NT2/D1 (cell line): Measurements from ENCODE around the gene KMT2D.

Experiments
- DNase-seq: peaks from one replicate; pipeline ENCODE4 v3.0.0-alpha.2; 2011; ENCODE audit warnings: low read depth, low spot score
- H3K27me3 ChIP-seq: 2 replicates; pipeline ENCODE4 v1.6.0; 2011; ENCODE audit warnings: mild to moderate bottlenecking; ENCODE audit not compliant: insufficient read length, insufficient read depth
- H3K36me3 ChIP-seq: 2 replicates; pipeline ENCODE4 v1.6.1; 2011; ENCODE audit warnings: mild to moderate bottlenecking, low read length, mixed read lengths; ENCODE audit not compliant: insufficient read depth, insufficient read length
- H3K4me1 ChIP-seq: 2 replicates; pipeline ENCODE4 v1.5.1; 2011; ENCODE audit not compliant: insufficient read depth, insufficient read length
- H3K4me3 ChIP-seq: 2 replicates; pipeline ENCODE4 v1.5.1; 2011; ENCODE audit warnings: low read depth; ENCODE audit not compliant: insufficient read length
- H3K9ac ChIP-seq: 2 replicates; pipeline ENCODE4 v1.6.0; 2011; ENCODE audit warnings: low read depth; ENCODE audit not compliant: insufficient read length
- H3K9me3 ChIP-seq: 2 replicates; pipeline ENCODE4 v1.5.1; 2011; ENCODE audit warnings: mild to moderate bottlenecking, low read length; ENCODE audit not compliant: insufficient read depth
- SUZ12 ChIP-seq: IDR thresholded peaks from 2 replicates; pipeline ENCODE4 v1.6.1; 2011; ENCODE audit not compliant: insufficient read length, insufficient read depth; ENCODE audit errors: extremely low read depth
- YY1 ChIP-seq: IDR thresholded peaks from 2 replicates; pipeline ENCODE4 v1.6.1; 2011; ENCODE audit not compliant: insufficient read length, insufficient read depth
- ZNF274 ChIP-seq: IDR thresholded peaks from 2 replicates; pipeline ENCODE4 v1.6.1; 2011; ENCODE audit warnings: mild to moderate bottlenecking, low read depth, low read length

Gene KMT2D

DNA sequence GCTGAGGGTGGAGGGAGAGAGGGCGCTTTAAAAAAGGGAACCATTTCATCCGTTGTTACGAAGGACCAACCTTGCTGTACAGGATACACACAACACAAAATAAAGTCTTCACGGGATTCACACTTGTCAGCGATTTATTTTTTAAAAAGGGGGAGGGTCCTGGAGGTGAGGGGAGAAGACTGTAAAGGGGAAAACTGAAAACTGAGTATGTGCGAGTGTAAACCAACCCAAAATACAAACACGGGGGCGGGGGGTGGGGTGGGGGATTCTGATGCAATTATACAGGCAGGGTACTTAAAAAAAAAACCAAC lies 41.5 kb downstream of the KMT2D start:
- peaks cover 36% of the 10 kb centered on the region for H3K36me3 ChIP-seq
- H3K4me1 ChIP-seq, result no peaks in the 10 kb centered on the region
- peak overlapping the region; percentile 60 for H3K4me3 ChIP-seq

GRCh38 chr12:49018261-49019119 lies 42.1 kb downstream of the KMT2D start, which contains the start of gene PRKAG1:
PRKAG1 (minus strand) TSS chr12:49018776; CDS start chr12:49018740, 36 bp downstream.
- H3K4me3 ChIP-seq, result peak within 1 kb of the TSS; percentile 72
- H3K36me3 ChIP-seq, result peaks cover 30% of the 10 kb centered on the region
- H3K9me3 ChIP-seq, result no peaks in the 10 kb centered on the region
- H3K9ac ChIP-seq, result peak within 1 kb of the TSS; percentile 95
- peak; percentile 99 for DNase-seq
- TF ChIP-seq YY1 (peak; percentile 47), SUZ12 (no peak), ZNF274 (no peak)
- no peaks in the 10 kb centered on the region for H3K4me1 ChIP-seq
- no peaks in the 10 kb centered on the region for H3K27me3 ChIP-seq

More for the DNA sequence above, 41.5 kb downstream of the KMT2D start:
- Histone ChIP-seq H3K27me3 (no peaks in the 10 kb centered on the region), H3K9me3 (no peaks in the 10 kb centered on the region), H3K9ac (peak overlapping the region; percentile 95)
- TF ChIP-seq YY1 (no peak), SUZ12 (no peak), ZNF274 (no peak)
- DNase-seq, result no peak

- H3K27me3 ChIP-seq, result no peaks in the 10 kb centered on the region
These were observed 42.7 kb downstream of the KMT2D start for GRCh38 chr12:49017891-49018260.

GRCh38 chr12:49015196-49015595 lies 45.4 kb downstream of the KMT2D start:
- no peak for TF ChIP-seq ZNF274
- no peak for TF ChIP-seq YY1
- TF ChIP-seq SUZ12, result no peak
- no peak overlapping the region for H3K9ac ChIP-seq
- no peak for DNase-seq
- no peaks in the 10 kb centered on the region for H3K4me1 ChIP-seq
- H3K27me3 ChIP-seq, result no peaks in the 10 kb centered on the region
- H3K36me3 ChIP-seq, result peaks cover 11% of the 10 kb centered on the region
- no peak overlapping the region for H3K4me3 ChIP-seq
- no peaks in the 10 kb centered on the region for H3K9me3 ChIP-seq

More at GRCh38 chr12:49017891-49018260, 42.7 kb downstream of the KMT2D start:
- Histone ChIP-seq H3K9ac (peak overlapping the region; percentile 95), H3K4me3 (peak overlapping the region; percentile 72), H3K36me3 (peaks cover 26% of the 10 kb centered on the region), H3K4me1 (no peaks in the 10 kb centered on the region), H3K9me3 (no peaks in the 10 kb centered on the region)
- DNase-seq, result no peak
- TF ChIP-seq ZNF274 (no peak), YY1 (no peak), SUZ12 (no peak)

GRCh38 chr12:49014547-49014946 lies 46.0 kb downstream of the KMT2D start:
- Histone ChIP-seq H3K9me3 (no peaks in the 10 kb centered on the region), H3K9ac (no peak overlapping the region), H3K36me3 (peaks cover 13% of the 10 kb centered on the region), H3K4me3 (no peak overlapping the region), H3K4me1 (no peaks in the 10 kb centered on the region), H3K27me3 (no peaks in the 10 kb centered on the region)
- no peak for DNase-seq
- TF ChIP-seq SUZ12 (no peak), ZNF274 (no peak), YY1 (no peak)

DNA sequence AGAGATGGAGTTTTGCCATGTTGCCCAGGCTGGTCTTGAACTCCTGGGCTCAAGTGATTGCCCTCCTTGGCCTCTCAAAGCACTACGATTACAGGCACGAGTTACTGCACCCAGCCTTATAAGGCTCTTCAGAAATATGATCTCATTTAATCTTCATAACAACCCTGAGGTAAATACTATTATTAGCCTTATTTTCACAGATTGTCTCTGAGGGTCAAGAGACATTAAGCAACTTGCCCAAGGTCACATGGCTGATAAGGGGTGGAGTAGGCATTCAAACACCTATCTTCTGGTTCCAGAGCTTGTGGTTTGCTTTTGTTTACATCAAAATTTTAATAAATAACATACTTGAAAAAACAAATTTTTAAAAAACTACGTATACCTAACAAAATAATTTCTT lies 47.2 kb downstream of the KMT2D start:
- Histone ChIP-seq H3K4me3 (no peak overlapping the region), H3K9me3 (no peaks in the 10 kb centered on the region), H3K27me3 (no peaks in the 10 kb centered on the region), H3K9ac (no peak overlapping the region), H3K4me1 (peaks cover 3% of the 10 kb centered on the region), H3K36me3 (peaks cover 13% of the 10 kb centered on the region)
- no peak for DNase-seq
- TF ChIP-seq SUZ12, result no peak
- TF ChIP-seq ZNF274, result no peak
- no peak for TF ChIP-seq YY1

DNA sequence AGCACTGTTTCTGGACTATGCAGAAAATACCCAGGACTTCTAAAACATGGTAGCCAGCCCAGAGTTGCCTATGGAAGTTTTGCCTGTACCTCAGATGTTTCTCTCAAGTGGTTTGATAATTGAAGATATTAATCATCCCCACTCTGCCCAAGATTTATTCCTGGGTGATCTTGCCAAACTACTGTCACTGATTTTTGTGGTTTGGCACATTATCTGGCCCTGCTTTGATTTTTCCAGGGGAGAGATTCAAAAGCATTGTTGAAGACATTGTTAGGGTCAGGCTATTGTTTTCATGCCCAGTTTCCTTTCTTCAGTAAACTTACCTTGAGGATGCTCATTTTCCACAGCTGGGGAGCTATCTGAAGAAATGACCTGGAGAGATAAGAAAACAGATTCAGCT lies 47.9 kb downstream of the KMT2D start:
- peaks cover 13% of the 10 kb centered on the region for H3K36me3 ChIP-seq
- H3K4me3 ChIP-seq, result no peak overlapping the region
- H3K27me3 ChIP-seq, result no peaks in the 10 kb centered on the region
- H3K9me3 ChIP-seq, result no peaks in the 10 kb centered on the region
- H3K9ac ChIP-seq, result no peak overlapping the region
- DNase-seq, result no peak
- no peak for TF ChIP-seq ZNF274
- no peak for TF ChIP-seq YY1
- TF ChIP-seq SUZ12, result no peak
- peaks cover 3% of the 10 kb centered on the region for H3K4me1 ChIP-seq
